Activated CD8-positive, alpha-beta T cell treated with anti-CD3 and anti-CD28 coated beads, Interleukin-2, amount 10 ng/mL, durations not matched to agents 7 days and 5 days (primary cell): ENCODE measurements around the gene SPECC1. TPM values are rescaled to one million over a fixed set of nuclear protein-coding genes. Genes with fewer than 3 reads are reported as not detected.
A peak's percentile ranks its signal among the peaks of the same experiment; 100 is the strongest.
"Not testable (repeated sequence)": the region's sequence is repeated elsewhere in the genome, so short reads cannot be mapped to it uniquely, and the experiment has no call there.

Experiments
- ATAC-seq: fragments of 150-1000 bp; cut with Tn5 transposase; one replicate; pipeline ENCODE4 v1.10.0; 2021; ENCODE audit warnings: moderate library complexity
- CTCF ChIA-PET: fragments of 350-600 bp; sonication (Branson Sonifier 250); formaldehyde crosslinking; loops from one replicate; lab custom pipeline; 2021; ENCODE audit warnings: antibody characterized with exemption; lab: Charles Lee
- POLR2A ChIA-PET: fragments of 350-600 bp; sonication (Branson Sonifier 250); formaldehyde crosslinking; loops from one replicate; lab custom pipeline; 2021; ENCODE audit warnings: antibody characterized with exemption; lab: Charles Lee
- DNase-seq: peaks from one replicate; pipeline ENCODE4 v3.0.0-alpha.2; 2020
- H3K27ac Mint-ChIP-seq: one replicate; pipeline ENCODE4 v1.8.0; 2021; ENCODE audit warnings: mild to moderate bottlenecking, mixed read lengths
- H3K27me3 Mint-ChIP-seq: one replicate; pipeline ENCODE4 v1.8.0; 2021; ENCODE audit warnings: low read depth, mixed read lengths
- H3K36me3 Mint-ChIP-seq: one replicate; pipeline ENCODE4 v1.8.0; 2021; ENCODE audit warnings: low read depth, mixed read lengths
- H3K4me1 Mint-ChIP-seq: one replicate; pipeline ENCODE4 v1.8.0; 2021; ENCODE audit warnings: low read depth, mixed read lengths
- H3K4me3 Mint-ChIP-seq: one replicate; pipeline ENCODE4 v1.8.0; 2021; ENCODE audit warnings: mild to moderate bottlenecking, mixed read lengths
- H3K9me3 Mint-ChIP-seq: one replicate; pipeline ENCODE4 v1.8.0; 2022; ENCODE audit warnings: mixed read lengths; ENCODE audit not compliant: insufficient read depth
- total RNA-seq, 2 experiments: library from RNA; stranded (reverse); gene quantifications; one replicate each; pipeline ENCODE4 v1.2.3, GENCODE V29; 2021

SPECC1 gene, protein sequence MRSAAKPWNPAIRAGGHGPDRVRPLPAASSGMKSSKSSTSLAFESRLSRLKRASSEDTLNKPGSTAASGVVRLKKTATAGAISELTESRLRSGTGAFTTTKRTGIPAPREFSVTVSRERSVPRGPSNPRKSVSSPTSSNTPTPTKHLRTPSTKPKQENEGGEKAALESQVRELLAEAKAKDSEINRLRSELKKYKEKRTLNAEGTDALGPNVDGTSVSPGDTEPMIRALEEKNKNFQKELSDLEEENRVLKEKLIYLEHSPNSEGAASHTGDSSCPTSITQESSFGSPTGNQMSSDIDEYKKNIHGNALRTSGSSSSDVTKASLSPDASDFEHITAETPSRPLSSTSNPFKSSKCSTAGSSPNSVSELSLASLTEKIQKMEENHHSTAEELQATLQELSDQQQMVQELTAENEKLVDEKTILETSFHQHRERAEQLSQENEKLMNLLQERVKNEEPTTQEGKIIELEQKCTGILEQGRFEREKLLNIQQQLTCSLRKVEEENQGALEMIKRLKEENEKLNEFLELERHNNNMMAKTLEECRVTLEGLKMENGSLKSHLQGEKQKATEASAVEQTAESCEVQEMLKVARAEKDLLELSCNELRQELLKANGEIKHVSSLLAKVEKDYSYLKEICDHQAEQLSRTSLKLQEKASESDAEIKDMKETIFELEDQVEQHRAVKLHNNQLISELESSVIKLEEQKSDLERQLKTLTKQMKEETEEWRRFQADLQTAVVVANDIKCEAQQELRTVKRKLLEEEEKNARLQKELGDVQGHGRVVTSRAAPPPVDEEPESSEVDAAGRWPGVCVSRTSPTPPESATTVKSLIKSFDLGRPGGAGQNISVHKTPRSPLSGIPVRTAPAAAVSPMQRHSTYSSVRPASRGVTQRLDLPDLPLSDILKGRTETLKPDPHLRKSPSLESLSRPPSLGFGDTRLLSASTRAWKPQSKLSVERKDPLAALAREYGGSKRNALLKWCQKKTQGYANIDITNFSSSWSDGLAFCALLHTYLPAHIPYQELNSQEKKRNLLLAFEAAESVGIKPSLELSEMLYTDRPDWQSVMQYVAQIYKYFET
- 1 to 10 TPM; 4.2 to 5.3 TPM for total RNA-seq

DNA sequence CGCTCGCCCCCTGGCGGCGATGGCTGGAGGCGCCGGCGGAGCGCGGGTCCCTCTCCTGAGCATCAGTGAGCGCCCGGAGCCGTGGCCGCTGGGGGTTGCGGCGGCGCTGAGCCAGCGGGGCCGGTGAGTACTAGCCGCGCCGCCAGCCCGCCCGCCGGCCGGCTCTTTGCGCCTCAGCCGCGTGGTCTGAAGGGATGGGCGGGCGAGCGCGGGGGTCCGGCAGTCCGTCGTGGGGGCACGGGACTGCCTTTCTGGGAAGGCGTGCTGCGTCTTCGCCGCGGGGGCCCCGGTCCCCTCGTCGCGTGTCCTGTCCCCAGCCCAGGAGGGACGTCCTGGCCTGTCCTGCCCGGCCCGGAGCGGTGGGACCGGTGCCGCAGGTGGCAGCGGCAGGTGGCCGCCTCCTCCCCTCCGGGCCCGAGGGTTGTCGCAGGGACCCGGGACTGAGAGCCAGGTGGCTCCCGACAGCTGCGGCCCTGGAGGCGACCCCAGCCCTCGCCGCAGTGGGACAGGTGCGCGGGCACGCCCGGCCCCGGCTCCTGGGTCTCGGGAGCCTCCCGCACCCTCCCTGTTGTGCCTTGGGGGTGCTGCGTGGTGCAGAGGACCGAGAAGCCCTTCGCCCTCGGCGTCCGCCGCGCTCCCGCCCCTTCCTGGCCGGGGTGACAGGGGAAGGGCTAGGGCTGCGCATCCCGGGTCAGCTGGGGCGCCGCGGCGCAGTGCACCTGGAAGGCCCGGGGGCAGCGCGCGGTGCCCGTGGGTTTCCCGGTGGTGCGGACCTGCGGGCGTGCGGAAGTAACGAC lies at the start of gene SPECC1:
TSS of gene SPECC1 (plus strand) at position 58 of the 797 bp plus-strand sequence. CDS start 87,293 bp downstream, outside the sequence.
- ATAC-seq = peak; percentile 99
- peak within 1 kb of the TSS; percentile 64 for H3K27ac Mint-ChIP-seq
- ChIA-PET CTCF (interaction anchor here (0.8 to 3.8 kb wide), 18 partner anchors 9 to 81 kb away, joined by 3 to 21 read pairs (median 4); partner anchors contain the start of gene AKAP10), POLR2A (interaction anchor here (0.8 to 1.1 kb wide), 2 partner anchors 27 to 32 kb away, joined by 4 to 6 read pairs; partner anchors contain the start of gene AKAP10)
- peak; percentile 88 for DNase-seq
- H3K9me3 Mint-ChIP-seq = no peaks in the 10 kb centered on the region
- H3K4me1 Mint-ChIP-seq = peaks cover 10% of the 10 kb centered on the region
- H3K27me3 Mint-ChIP-seq = peaks cover 45% of the 10 kb centered on the region
- H3K4me3 Mint-ChIP-seq = peak within 1 kb of the TSS; percentile 83
- no peaks in the 10 kb centered on the region for H3K36me3 Mint-ChIP-seq

DNA sequence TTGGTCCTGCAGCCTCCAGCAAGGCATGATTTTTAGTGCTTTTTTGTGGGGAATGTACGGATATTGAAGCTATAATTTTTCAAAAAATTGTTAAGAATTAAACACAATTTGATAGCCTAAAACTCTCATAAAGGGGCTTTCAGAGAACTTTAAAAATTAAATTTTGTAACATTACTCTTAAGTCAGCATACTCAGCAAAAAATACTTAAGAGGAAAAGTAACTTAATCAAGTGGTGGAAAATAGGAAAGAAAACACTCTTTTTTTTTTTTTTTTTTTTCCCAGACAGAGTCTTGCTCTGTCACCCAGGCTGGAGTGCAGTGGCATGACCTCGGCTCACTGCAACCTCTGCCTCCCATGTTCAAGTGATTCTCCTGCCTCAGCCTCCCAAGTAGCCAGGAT lies 46.2 kb upstream of the SPECC1 start:
- DNase-seq, H3K27me3 Mint-ChIP-seq, ATAC-seq, H3K9me3 Mint-ChIP-seq, POLR2A ChIA-PET, H3K4me3 Mint-ChIP-seq, H3K27ac Mint-ChIP-seq: not testable (repeated sequence)
- H3K36me3 Mint-ChIP-seq = peaks cover 48% of the 10 kb centered on the region
- CTCF ChIA-PET = interaction anchor here (1.0 kb wide), 1 partner anchor 15 kb away, joined by 3 read pairs; the partner anchor contains the start of gene AKAP10
- peaks cover 26% of the 10 kb centered on the region for H3K4me1 Mint-ChIP-seq

DNA sequence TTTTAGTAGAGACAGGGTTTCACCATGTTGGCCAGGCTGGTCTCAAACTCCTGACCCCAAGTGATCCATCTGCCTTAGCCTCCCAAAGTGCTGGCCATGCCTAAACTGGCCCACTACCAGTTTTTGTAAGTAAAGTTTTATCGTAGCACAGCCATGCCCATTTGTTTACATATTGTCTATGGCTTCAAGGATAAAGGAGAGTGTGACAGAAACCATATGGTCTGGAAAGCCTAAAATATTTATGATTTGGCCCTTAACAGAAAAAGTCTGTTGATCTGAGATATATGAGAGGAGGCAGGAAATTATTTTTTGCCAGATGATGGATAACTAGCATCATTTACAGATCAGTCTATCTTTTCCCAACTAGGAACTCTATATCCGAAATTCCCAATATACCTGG lies 36.0 kb upstream of the SPECC1 start:
- H3K4me1 Mint-ChIP-seq = peaks cover 43% of the 10 kb centered on the region
- CTCF ChIA-PET = no interaction called here
- no peak for DNase-seq
- peaks cover 59% of the 10 kb centered on the region for H3K36me3 Mint-ChIP-seq
- no peaks in the 10 kb centered on the region for H3K9me3 Mint-ChIP-seq
- H3K27me3 Mint-ChIP-seq = no peaks in the 10 kb centered on the region
- POLR2A ChIA-PET = interaction anchor here (0.6 kb wide), 1 partner anchor 88 kb away, joined by 3 read pairs; no protein-coding TSS in a partner anchor
- H3K27ac Mint-ChIP-seq = no peak overlapping the region
- no peak for ATAC-seq
- H3K4me3 Mint-ChIP-seq = no peak overlapping the region

DNA sequence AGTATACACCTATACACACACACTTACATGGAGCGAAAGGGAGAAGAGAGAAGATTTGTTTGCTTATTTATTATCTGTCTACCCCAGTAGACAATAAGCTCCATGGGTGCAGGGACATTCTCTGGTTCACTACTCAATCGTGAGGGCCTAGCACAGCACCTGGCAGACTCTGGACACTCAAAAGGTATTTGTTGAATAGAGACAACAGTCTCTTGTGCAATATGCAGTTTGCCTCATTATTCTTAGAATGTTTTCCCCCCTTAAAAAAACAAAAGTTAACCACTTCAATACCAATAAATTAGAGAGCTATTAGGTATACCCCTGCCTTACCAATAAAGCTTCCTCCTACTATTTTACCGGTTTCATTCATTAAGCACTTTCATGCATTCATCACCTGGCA lies 33.6 kb upstream of the SPECC1 start:
- Mint-ChIP-seq H3K27ac (peak overlapping the region; percentile 41), H3K36me3 (peaks cover 46% of the 10 kb centered on the region), H3K4me1 (peaks cover 49% of the 10 kb centered on the region), H3K4me3 (peak overlapping the region; percentile 56), H3K9me3 (peaks cover 5% of the 10 kb centered on the region), H3K27me3 (no peaks in the 10 kb centered on the region)
- ATAC-seq = no peak
- no peak for DNase-seq
- ChIA-PET CTCF (interaction anchor here (0.7 kb wide), 1 partner anchor 228 kb away, joined by 3 read pairs; no protein-coding TSS in a partner anchor), POLR2A (no interaction called here)

- Mint-ChIP-seq H3K36me3 (peaks cover 38% of the 10 kb centered on the region), H3K9me3 (peaks cover 5% of the 10 kb centered on the region), H3K27ac (peak within 1 kb of the TSS; percentile 99), H3K4me3 (peak within 1 kb of the TSS; percentile 97), H3K4me1 (peaks cover 44% of the 10 kb centered on the region), H3K27me3 (no peaks in the 10 kb centered on the region)
- POLR2A ChIA-PET = interaction anchor here (0.6 to 2.1 kb wide), 8 partner anchors 9 to 329 kb away, joined by 3 to 10 read pairs (median 4); partner anchors contain the start of genes ALDH3A2, SPECC1 and ULK2
- ATAC-seq = peak; percentile 88
- DNase-seq = peak; percentile 96
- CTCF ChIA-PET = interaction anchor here (0.7 to 1.9 kb wide), 4 partner anchors 15 to 42 kb away, joined by 3 to 13 read pairs (median 4); partner anchors contain the start of gene SPECC1
Observed at GRCh38 chr17:19977293-19978208, 31.6 kb upstream of the SPECC1 start, which contains the start of gene AKAP10. AKAP10 (minus strand) TSS chr17:19977828; CDS start chr17:19977679, 149 bp downstream.

DNA sequence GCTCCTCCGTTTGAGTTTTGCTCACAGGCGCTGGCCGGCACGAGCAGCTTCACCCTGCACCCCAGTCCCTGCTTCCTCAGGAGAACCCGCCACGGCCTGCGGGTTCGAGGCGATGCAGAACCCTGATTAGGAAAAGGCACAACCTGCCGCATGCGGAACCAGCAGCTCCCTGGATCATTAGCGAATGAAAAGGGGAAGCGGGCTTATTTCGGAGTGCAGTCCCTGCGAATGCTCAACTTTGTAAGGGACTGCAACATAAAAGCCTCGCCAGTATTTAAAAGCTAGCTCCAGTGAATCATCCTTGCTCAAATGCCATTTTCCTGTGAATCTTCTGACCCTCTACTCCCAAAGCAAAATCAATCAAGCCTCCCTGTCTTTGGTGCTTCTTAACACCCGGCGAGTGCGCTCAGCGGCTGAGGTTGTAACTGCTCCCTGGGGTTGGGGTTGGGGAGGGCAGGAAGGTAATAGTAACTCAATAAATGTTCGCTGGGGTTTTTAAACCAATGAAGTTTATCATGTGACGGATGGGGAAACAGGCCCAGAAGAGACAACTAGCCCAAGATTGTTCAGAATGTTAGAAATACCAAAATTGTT lies 30.9 kb upstream of the SPECC1 start:
- Mint-ChIP-seq H3K4me3 (peak overlapping the region; percentile 97), H3K9me3 (peaks cover 5% of the 10 kb centered on the region), H3K4me1 (peaks cover 36% of the 10 kb centered on the region), H3K27ac (peak overlapping the region; percentile 99), H3K27me3 (no peaks in the 10 kb centered on the region), H3K36me3 (peaks cover 32% of the 10 kb centered on the region)
- ATAC-seq (no peak), DNase-seq (peak; percentile 55)
- POLR2A ChIA-PET = interaction anchor here (0.6 to 2.1 kb wide), 5 partner anchors 10 to 110 kb away, joined by 3 to 10 read pairs (median 4); partner anchors contain the start of genes SPECC1 and ULK2
- CTCF ChIA-PET = interaction anchor here (0.7 to 1.9 kb wide), 4 partner anchors 14 to 43 kb away, joined by 3 to 13 read pairs (median 4); partner anchors contain the start of gene SPECC1

DNA sequence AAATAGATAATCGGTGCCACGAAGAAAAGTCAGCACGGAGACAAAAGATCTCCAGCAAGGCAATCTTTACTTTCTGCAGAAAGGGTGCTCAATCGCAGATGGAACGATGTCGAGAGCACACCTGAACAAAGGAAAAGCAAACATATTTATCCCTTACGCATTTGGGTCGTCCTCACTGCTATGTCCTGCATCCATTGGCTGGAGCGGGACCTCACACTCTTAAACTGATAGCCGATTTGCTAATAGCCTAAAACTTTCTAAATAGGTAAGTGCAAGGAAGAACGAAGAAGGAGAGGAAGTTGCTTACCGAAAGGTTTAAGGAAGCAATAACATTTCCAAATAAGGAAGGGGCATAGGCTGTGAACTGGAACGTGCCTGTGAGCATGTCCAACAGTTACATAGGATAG lies 30.4 kb upstream of the SPECC1 start:
- peak overlapping the region; percentile 97 for H3K4me3 Mint-ChIP-seq
- peak overlapping the region; percentile 99 for H3K27ac Mint-ChIP-seq
- peaks cover 32% of the 10 kb centered on the region for H3K4me1 Mint-ChIP-seq
- CTCF ChIA-PET = interaction anchor here (1.9 kb wide), 1 partner anchor 14 kb away, joined by 13 read pairs; no protein-coding TSS in a partner anchor
- no peak for ATAC-seq
- H3K27me3 Mint-ChIP-seq = no peaks in the 10 kb centered on the region
- H3K9me3 Mint-ChIP-seq = peaks cover 5% of the 10 kb centered on the region
- POLR2A ChIA-PET = interaction anchor here (2.1 kb wide), 1 partner anchor 10 kb away, joined by 10 read pairs; no protein-coding TSS in a partner anchor
- H3K36me3 Mint-ChIP-seq = peaks cover 27% of the 10 kb centered on the region
- DNase-seq = no peak

GRCh38 chr17:19979917-19980770 lies 29.0 kb upstream of the SPECC1 start:
- Mint-ChIP-seq H3K4me3 (no peak overlapping the region), H3K27me3 (no peaks in the 10 kb centered on the region), H3K36me3 (peaks cover 16% of the 10 kb centered on the region), H3K4me1 (peaks cover 25% of the 10 kb centered on the region), H3K27ac (no peak overlapping the region), H3K9me3 (peaks cover 5% of the 10 kb centered on the region)
- DNase-seq (no peak), ATAC-seq (no peak)
- ChIA-PET CTCF (interaction anchor here (1.3 kb wide), 1 partner anchor 13 kb away, joined by 3 read pairs; no protein-coding TSS in a partner anchor), POLR2A (no interaction called here)
